H1 (cell line): ENCODE data around the gene GALR1. TPM values are rescaled to one million over a fixed set of nuclear protein-coding genes. Genes with fewer than 3 reads are reported as not detected.

Experiments
- CTCF ChIA-PET: fragments of 300-600 bp; sonication (Branson Sonifier 250); formaldehyde crosslinking; loops from one replicate; lab custom pipeline; 2021; ENCODE audit not compliant: partially characterized antibody; lab: Charles Lee
- POLR2A ChIA-PET: fragments of 300-600 bp; sonication (Branson Sonifier 250); formaldehyde crosslinking; loops from one replicate; lab custom pipeline; 2021; ENCODE audit warnings: inconsistent platforms; ENCODE audit not compliant: partially characterized antibody; lab: Charles Lee
- DNase-seq, 2 experiments: peaks; one replicate each; pipeline versions ENCODE4 v3.0.0 to v3.0.0-alpha.2; 2010 to 2022; ENCODE audit warnings: low spot score in 2 of 2, low read depth in 1 of 2, mixed read lengths in 1 of 2
- FAIRE-seq: peaks from 2 replicates; lab custom pipeline; 2011; peaks lifted over from hg19 to GRCh38; lab: Jason Lieb, UNC
- H2AFZ ChIP-seq: 2 replicates; pipeline ENCODE4 v1.8.1; 2012; ENCODE audit warnings: low read length, inconsistent platforms
- H2AK5ac ChIP-seq: 2 replicates; pipeline ENCODE4 v1.6.1; 2013; ENCODE audit warnings: low read depth, low read length
- H2BK120ac ChIP-seq: replicated peaks from 2 replicates; pipeline ENCODE3; 2013; ENCODE audit warnings: low read depth, low read length, inconsistent platforms
- H2BK12ac ChIP-seq: 2 replicates; pipeline ENCODE4 v1.6.1; 2013; ENCODE audit warnings: low read depth, low read length
- H2BK15ac ChIP-seq: 2 replicates; pipeline ENCODE4 v1.6.1; 2013; ENCODE audit warnings: low read length
- H2BK20ac ChIP-seq: 2 replicates; pipeline ENCODE4 v1.6.1; 2013; ENCODE audit warnings: low read length
- H2BK5ac ChIP-seq: 2 replicates; pipeline ENCODE4 v1.6.1; 2013; ENCODE audit warnings: low read depth, low read length
- H3K14ac ChIP-seq: 2 replicates; pipeline ENCODE4 v1.6.1; 2013; ENCODE audit warnings: inconsistent platforms; ENCODE audit not compliant: insufficient read length
- H3K18ac ChIP-seq: 2 replicates; pipeline ENCODE4 v1.6.1; 2013; ENCODE audit warnings: low read length; ENCODE audit errors: extremely low read depth
- H3K23ac ChIP-seq: 2 replicates; pipeline ENCODE4 v1.6.1; 2013; ENCODE audit warnings: inconsistent platforms; ENCODE audit not compliant: insufficient read length
- H3K23me2 ChIP-seq: 2 replicates; pipeline ENCODE4 v1.6.1; 2013; ENCODE audit warnings: low read depth, low read length
- H3K27ac ChIP-seq: 2 replicates; pipeline ENCODE4 v1.6.1; 2011; ENCODE audit warnings: low read depth, low read length, inconsistent platforms
- H3K27me3 ChIP-seq, 4 experiments: replicated peaks in 1 of 4; 1 replicate in 1 of 4; 2 replicates in 3 of 4; pipeline versions ENCODE4 v1.6.1 to v1.8.1; 2011 to 2013; ENCODE audit warnings: low read length in 3 of 4, mild to moderate bottlenecking in 3 of 4, inconsistent platforms in 2 of 4, mixed read lengths in 2 of 4, moderate library complexity in 1 of 4; ENCODE audit not compliant: control insufficient read depth in 3 of 4, insufficient read depth in 3 of 4; ENCODE audit errors: extremely low read depth in 1 of 4
- H3K36me3 ChIP-seq, 4 experiments: 2 replicates each; pipeline versions ENCODE4 v1.6.1 to v1.8.1; 2011 to 2013; ENCODE audit warnings: mild to moderate bottlenecking in 4 of 4, low read length in 3 of 4, moderate library complexity in 2 of 4, control low read depth in 1 of 4, inconsistent platforms in 1 of 4; ENCODE audit not compliant: insufficient read depth in 4 of 4, control insufficient read depth in 2 of 4
- H3K4ac ChIP-seq: replicated peaks from 2 replicates; pipeline ENCODE3; 2013; ENCODE audit warnings: low read length, low read depth, mixed read lengths, inconsistent platforms; ENCODE audit not compliant: insufficient read length
- H3K4me1 ChIP-seq, 4 experiments: replicated peaks in 1 of 4; 1 replicate in 1 of 4; 2 replicates in 3 of 4; pipeline versions ENCODE4 v1.6.1 to v1.8.1; 2011 to 2013; ENCODE audit warnings: low read length in 3 of 4, inconsistent platforms in 2 of 4, mixed read lengths in 1 of 4; ENCODE audit not compliant: insufficient read depth in 4 of 4, control insufficient read depth in 3 of 4
- H3K4me2 ChIP-seq, 2 experiments: 2 replicates each; pipeline versions ENCODE4 v1.6.1 to v1.8.1; 2011 to 2013; ENCODE audit warnings: low read depth in 2 of 2, low read length in 2 of 2, control low read depth in 1 of 2, inconsistent platforms in 1 of 2, mild to moderate bottlenecking in 1 of 2; ENCODE audit not compliant: insufficient read depth in 1 of 2
- H3K4me3 ChIP-seq, 4 experiments: fragments of 200-600, 300-600 bp in 1 of 4; sonication (generic), shearing (Covaris generic), sonication (Bioruptor Twin) in 1 of 4; 2 replicates each; pipeline versions ENCODE4 v1.5.1 to v1.8.1; 2011 to 2016; ENCODE audit warnings: low read length in 4 of 4, low read depth in 3 of 4, control low read depth in 2 of 4, inconsistent platforms in 2 of 4, mild to moderate bottlenecking in 2 of 4, mixed read lengths in 1 of 4, moderate library complexity in 1 of 4; ENCODE audit not compliant: insufficient read depth in 2 of 4; ENCODE audit errors: extremely low read depth in 1 of 4
- H3K56ac ChIP-seq: replicated peaks from 2 replicates; pipeline ENCODE3; 2013; ENCODE audit warnings: low read depth, mild to moderate bottlenecking, mixed read lengths, low read length, inconsistent platforms; ENCODE audit not compliant: insufficient read length
- H3K79me1 ChIP-seq: 2 replicates; pipeline ENCODE4 v1.6.1; 2013; ENCODE audit warnings: low read depth, low read length, control low read depth
- H3K79me2 ChIP-seq, 2 experiments: 2 replicates each; pipeline versions ENCODE4 v1.6.1 to v1.8.1; 2012 to 2013; ENCODE audit warnings: low read length in 2 of 2, mild to moderate bottlenecking in 2 of 2, inconsistent platforms in 1 of 2; ENCODE audit not compliant: insufficient read depth in 2 of 2, control insufficient read depth in 1 of 2
- H3K9ac ChIP-seq, 4 experiments: replicated peaks in 1 of 4; 1 replicate in 1 of 4; 2 replicates in 3 of 4; pipeline versions ENCODE4 v1.6.1 to v1.8.1; 2011 to 2013; ENCODE audit warnings: low read depth in 3 of 4, low read length in 3 of 4, control low read depth in 2 of 4, mild to moderate bottlenecking in 2 of 4, moderate library complexity in 2 of 4, inconsistent platforms in 1 of 4; ENCODE audit errors: extremely low read depth in 1 of 4
- H3K9me3 ChIP-seq, 2 experiments: 2 replicates each; pipeline versions ENCODE4 v1.6.1 to v1.8.1; 2012 to 2013; ENCODE audit warnings: mild to moderate bottlenecking in 2 of 2, moderate library complexity in 2 of 2, control low read depth in 1 of 2, inconsistent platforms in 1 of 2, low read depth in 1 of 2, low read length in 1 of 2, mixed read lengths in 1 of 2; ENCODE audit not compliant: insufficient read depth in 2 of 2
- H4K20me1 ChIP-seq, 2 experiments: replicated peaks in 1 of 2; 2 replicates each; pipeline versions ENCODE3 to v1.8.1; 2011 to 2013; ENCODE audit warnings: inconsistent platforms in 2 of 2, low read length in 2 of 2, mild to moderate bottlenecking in 1 of 2; ENCODE audit not compliant: insufficient read depth in 2 of 2, control insufficient read depth in 1 of 2
- H4K5ac ChIP-seq: 2 replicates; pipeline ENCODE4 v1.6.1; 2013; ENCODE audit warnings: low read length, low read depth, mixed read lengths, inconsistent platforms; ENCODE audit not compliant: insufficient read length
- H4K8ac ChIP-seq: 2 replicates; pipeline ENCODE4 v1.8.0; 2013; ENCODE audit warnings: mild to moderate bottlenecking, moderate library complexity, low read length, inconsistent platforms; ENCODE audit not compliant: insufficient read depth; ENCODE audit errors: extremely low read depth
- H4K91ac ChIP-seq: replicated peaks from 2 replicates; pipeline ENCODE3; 2013; ENCODE audit warnings: low read length, mixed read lengths, inconsistent platforms; ENCODE audit not compliant: insufficient read length
- CBX5 ChIP-seq: fragments of 300-800, 300-1000 bp; sonication (generic); IDR thresholded peaks from 2 replicates; pipeline ENCODE4 v1.7.1; 2016; ENCODE audit warnings: antibody characterized with exemption, low read length, low read depth
- EGR1 ChIP-seq: IDR thresholded peaks from 2 replicates; pipeline ENCODE4 v1.6.1; 2011; ENCODE audit warnings: low read depth, low read length, borderline replicate concordance
- TEAD4 ChIP-seq: IDR thresholded peaks from 2 replicates; pipeline ENCODE4 v1.6.1; 2012; ENCODE audit warnings: low read depth, low read length, inconsistent platforms, mixed read lengths
- WGBS, 2 experiments: shearing (Covaris generic) in 1 of 2; methylation state at CpG; one replicate each; pipeline versions ENCODE4 v1.1.6 to v1.1.7; 2013 to 2015; ENCODE audit warnings: low lambda C conversion rate in 2 of 2, mixed read lengths in 2 of 2, inconsistent platforms in 1 of 2, low coverage in 1 of 2, missing lambda C conversion rate in 1 of 2; ENCODE audit not compliant: insufficient replicate concordance in 2 of 2, insufficient coverage in 1 of 2, insufficient read length in 1 of 2; ENCODE audit errors: extremely low coverage in 1 of 2, missing lambda C conversion rate in 1 of 2; 5-methylcytosine and 5-hydroxymethylcytosine counted together
- polyA plus RNA-seq, 7 experiments: library from polyadenylated mRNA; depleted of rRNA in 3 of 7; stranded (reverse) in 5 of 7; unstranded in 2 of 7; fragments of >200 nt in 5 of 7; fragments of 200-250 nt in 2 of 7; gene quantifications; 1 replicate in 5 of 7; 2 replicates in 1 of 7; 4 replicates in 1 of 7; pipeline versions ENCODE4 v1.2.1 to v1.2.3, GENCODE V29; 2011 to 2013; ENCODE audit warnings: missing spikeins in 2 of 7, mixed read lengths in 2 of 7
- total RNA-seq: library from RNA; stranded (reverse); fragmentation: NEBNext Ultra II Directional; extraction: Animal tissue kit (Norgen Biotek cat#: 25700); gene quantifications from 2 replicates; pipeline ENCODE4 v1.2.1, GENCODE V29; 2021

GALR1 gene
- total and polyA plus RNA-seq, 2 of the 8 experiments (the other 6 are each of a cell fraction or from before 2014, with no cell fraction given) = 0.09 to 1.6 TPM

- CTCF ChIA-PET = interaction anchor here (1.1 to 2.7 kb wide), 5 partner anchors 8 to 116 kb away, joined by 3 to 8 read pairs (median 3); no protein-coding TSS in a partner anchor
- Histone ChIP-seq H3K79me2 (no peaks in the 10 kb centered on the region), H3K23ac (no peak overlapping the region), H3K4me1 (no peaks in the 10 kb centered on the region), H3K4ac (no peak overlapping the region), H4K8ac (no peak overlapping the region), H3K14ac (no peak overlapping the region), H3K9me3 (no peaks in the 10 kb centered on the region), H3K4me3 (no peak overlapping the region), H2BK15ac (no peak overlapping the region), H2AFZ (no peak overlapping the region), H2BK12ac (no peak overlapping the region), H2BK5ac (no peak overlapping the region), H2AK5ac (no peak overlapping the region), H2BK20ac (no peak overlapping the region), H2BK120ac (no peak overlapping the region), H3K79me1 (no peaks in the 10 kb centered on the region), H3K23me2 (no peaks in the 10 kb centered on the region), H3K18ac (no peak overlapping the region), H3K27ac (no peak overlapping the region), H3K4me2 (no peak overlapping the region), H4K91ac (no peak overlapping the region), H3K56ac (no peak overlapping the region), H3K9ac (no peak overlapping the region), H4K5ac (no peak overlapping the region), H4K20me1 (no peaks in the 10 kb centered on the region), H3K36me3 (no peaks in the 10 kb centered on the region), H3K27me3 (no peaks in the 10 kb centered on the region)
- POLR2A ChIA-PET = no interaction called here
- WGBS, 2 experiments = 90% methylated on average over 9 of the region's 12 CpGs; no CpG with 5 or more reads in 1 of the 2 experiments
- DNase-seq = no peak
- FAIRE-seq = no peak
- TF ChIP-seq TEAD4 = no peak
- TF ChIP-seq CBX5 = no peak
- TF ChIP-seq EGR1 = no peak
Measured at GRCh38 chr18:77203071-77203470, 46.6 kb upstream of the GALR1 start.
